Bronchial epithelial cell (primary cell): ENCODE measurements around the gene PKD1L1. TPM values are rescaled to one million over a fixed set of nuclear protein-coding genes. Genes with fewer than 3 reads are reported as not detected.
A peak's percentile ranks its signal among the peaks of the same experiment; 100 is the strongest.
"Not testable (repeated sequence)": the region's sequence is repeated elsewhere in the genome, so short reads cannot be mapped to it uniquely, and the experiment has no call there.

Experiments
- DNase-seq: peaks from one replicate; pipeline ENCODE4 v3.0.0-alpha.2; 2010; ENCODE audit warnings: low read depth
- FAIRE-seq: peaks from 2 replicates; lab custom pipeline; 2011; peaks lifted over from hg19 to GRCh38; lab: Jason Lieb, UNC
- H3K27me3 ChIP-seq: 2 replicates; pipeline ENCODE4 v1.5.1; 2011; ENCODE audit warnings: low read length; ENCODE audit not compliant: control insufficient read depth, insufficient read depth
- H3K36me3 ChIP-seq: 2 replicates; pipeline ENCODE4 v1.5.1; 2011; ENCODE audit warnings: low read length; ENCODE audit not compliant: control insufficient read depth, insufficient read depth
- H3K4me3 ChIP-seq: 2 replicates; pipeline ENCODE4 v1.5.1; 2011; ENCODE audit warnings: mild to moderate bottlenecking, low read depth, low read length, control low read depth
- total RNA-seq: library from RNA; depleted of rRNA; stranded (reverse); fragments of >200 nt; gene quantifications from 2 replicates; pipeline ENCODE4 v1.2.1, GENCODE V29; 2014
- TF ChIP-seq, protein P1 (sequence below): IDR thresholded peaks from 2 replicates; pipeline ENCODE4 v1.5.1; 2011; ENCODE audit warnings: mild to moderate bottlenecking, moderate library complexity, low read length, control low read depth, inconsistent platforms; ENCODE audit not compliant: insufficient read depth, severe bottlenecking

PKD1L1 gene
- total RNA-seq, 1 donor from 2014 or later, result under 0.01 TPM

GRCh38 chr7:47933215-47933614 lies 15.1 kb downstream of the PKD1L1 start:
- Histone ChIP-seq H3K27me3 (no peaks in the 10 kb centered on the region), H3K4me3 (no peak overlapping the region), H3K36me3 (no peaks in the 10 kb centered on the region)
- TF ChIP-seq, protein P1, sequence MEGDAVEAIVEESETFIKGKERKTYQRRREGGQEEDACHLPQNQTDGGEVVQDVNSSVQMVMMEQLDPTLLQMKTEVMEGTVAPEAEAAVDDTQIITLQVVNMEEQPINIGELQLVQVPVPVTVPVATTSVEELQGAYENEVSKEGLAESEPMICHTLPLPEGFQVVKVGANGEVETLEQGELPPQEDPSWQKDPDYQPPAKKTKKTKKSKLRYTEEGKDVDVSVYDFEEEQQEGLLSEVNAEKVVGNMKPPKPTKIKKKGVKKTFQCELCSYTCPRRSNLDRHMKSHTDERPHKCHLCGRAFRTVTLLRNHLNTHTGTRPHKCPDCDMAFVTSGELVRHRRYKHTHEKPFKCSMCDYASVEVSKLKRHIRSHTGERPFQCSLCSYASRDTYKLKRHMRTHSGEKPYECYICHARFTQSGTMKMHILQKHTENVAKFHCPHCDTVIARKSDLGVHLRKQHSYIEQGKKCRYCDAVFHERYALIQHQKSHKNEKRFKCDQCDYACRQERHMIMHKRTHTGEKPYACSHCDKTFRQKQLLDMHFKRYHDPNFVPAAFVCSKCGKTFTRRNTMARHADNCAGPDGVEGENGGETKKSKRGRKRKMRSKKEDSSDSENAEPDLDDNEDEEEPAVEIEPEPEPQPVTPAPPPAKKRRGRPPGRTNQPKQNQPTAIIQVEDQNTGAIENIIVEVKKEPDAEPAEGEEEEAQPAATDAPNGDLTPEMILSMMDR, result no peak
- DNase-seq (no peak), FAIRE-seq (no peak)

GRCh38 chr7:47932466-47933037 lies 15.7 kb downstream of the PKD1L1 start:
- H3K4me3 ChIP-seq, result no peak overlapping the region
- FAIRE-seq (no peak), DNase-seq (no peak)
- no peaks in the 10 kb centered on the region for H3K27me3 ChIP-seq
- TF ChIP-seq, protein P1, result no peak
- H3K36me3 ChIP-seq, result no peaks in the 10 kb centered on the region

DNA sequence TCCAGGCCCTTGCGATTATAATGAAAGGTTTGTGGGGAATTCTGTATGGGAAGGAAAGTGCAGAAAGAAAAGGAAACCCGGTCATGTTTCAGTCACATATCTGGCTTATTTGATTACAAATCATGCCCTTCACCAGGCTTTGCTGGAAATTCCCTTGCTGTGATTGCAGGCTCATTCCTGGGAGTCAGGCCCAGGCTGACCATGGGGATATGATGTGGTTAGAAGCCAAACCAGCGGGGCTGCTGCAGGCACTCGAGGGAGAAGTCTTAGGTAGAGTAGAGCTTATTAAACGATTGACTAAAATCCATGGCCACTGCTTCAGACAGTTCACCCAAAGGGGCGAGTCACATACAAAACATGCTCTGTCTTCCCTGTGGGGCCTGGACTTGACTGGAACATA lies 16.2 kb downstream of the PKD1L1 start:
- DNase-seq, result no peak
- Histone ChIP-seq H3K36me3 (no peaks in the 10 kb centered on the region), H3K27me3 (no peaks in the 10 kb centered on the region), H3K4me3 (no peak overlapping the region)
- FAIRE-seq, result no peak
- TF ChIP-seq, protein P1, result no peak

DNA sequence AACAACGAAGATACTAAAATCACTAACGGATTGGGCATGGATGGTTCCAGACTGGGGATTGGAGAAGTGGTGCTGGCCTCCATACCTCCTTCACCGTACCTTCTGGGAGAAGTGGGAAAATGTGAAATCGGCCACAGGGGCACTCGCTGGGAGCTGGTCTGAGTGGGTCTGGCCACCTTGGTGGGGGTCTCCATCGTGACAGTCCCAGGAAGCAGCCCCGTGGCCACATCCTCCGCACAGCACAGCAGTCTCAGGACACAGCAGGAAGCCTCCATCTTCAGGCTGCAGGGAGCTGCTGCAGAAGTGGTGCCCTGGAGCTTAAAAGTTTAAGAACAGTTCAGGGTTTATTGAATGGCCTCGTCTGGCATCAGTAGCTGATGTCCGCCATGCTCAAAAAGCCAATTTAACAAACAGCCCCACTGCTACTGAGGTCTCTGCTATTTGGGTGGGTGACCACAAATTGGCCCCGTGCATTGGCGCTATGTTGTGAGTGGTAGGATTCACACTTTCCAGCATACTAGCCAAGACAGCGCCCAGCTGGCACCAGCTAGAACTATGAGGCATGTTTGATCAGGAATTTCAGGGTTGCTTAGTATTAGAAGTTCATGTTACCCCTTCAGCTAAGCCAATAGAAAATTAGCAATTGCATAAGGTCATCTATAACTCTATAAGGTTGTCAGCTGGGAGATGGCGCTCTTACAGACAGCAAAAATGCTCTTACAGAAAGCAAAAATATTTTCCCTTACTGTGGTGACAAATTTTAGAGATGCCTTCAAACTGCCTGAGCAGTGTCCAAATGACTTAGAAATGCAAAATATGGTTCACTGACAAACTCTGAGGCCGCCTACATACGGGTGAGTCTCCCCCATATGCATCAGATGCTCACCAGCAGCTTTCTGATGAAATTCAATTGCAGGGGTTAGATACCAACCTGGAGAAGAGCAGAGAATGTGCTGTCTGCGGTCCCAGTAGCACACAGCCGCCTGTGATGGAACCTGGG lies 17.0 kb downstream of the PKD1L1 start:
- Histone ChIP-seq H3K4me3 (no peak overlapping the region), H3K36me3 (no peaks in the 10 kb centered on the region), H3K27me3 (no peaks in the 10 kb centered on the region)
- DNase-seq, result no peak
- TF ChIP-seq, protein P1, result no peak
- FAIRE-seq, result peak; percentile 80

GRCh38 chr7:47924266-47924665 lies 24.0 kb downstream of the PKD1L1 start:
- TF ChIP-seq, protein P1, result no peak
- FAIRE-seq (no peak), DNase-seq (no peak)
- no peak overlapping the region for H3K4me3 ChIP-seq
- no peaks in the 10 kb centered on the region for H3K36me3 ChIP-seq
- H3K27me3 ChIP-seq, result no peaks in the 10 kb centered on the region

DNA sequence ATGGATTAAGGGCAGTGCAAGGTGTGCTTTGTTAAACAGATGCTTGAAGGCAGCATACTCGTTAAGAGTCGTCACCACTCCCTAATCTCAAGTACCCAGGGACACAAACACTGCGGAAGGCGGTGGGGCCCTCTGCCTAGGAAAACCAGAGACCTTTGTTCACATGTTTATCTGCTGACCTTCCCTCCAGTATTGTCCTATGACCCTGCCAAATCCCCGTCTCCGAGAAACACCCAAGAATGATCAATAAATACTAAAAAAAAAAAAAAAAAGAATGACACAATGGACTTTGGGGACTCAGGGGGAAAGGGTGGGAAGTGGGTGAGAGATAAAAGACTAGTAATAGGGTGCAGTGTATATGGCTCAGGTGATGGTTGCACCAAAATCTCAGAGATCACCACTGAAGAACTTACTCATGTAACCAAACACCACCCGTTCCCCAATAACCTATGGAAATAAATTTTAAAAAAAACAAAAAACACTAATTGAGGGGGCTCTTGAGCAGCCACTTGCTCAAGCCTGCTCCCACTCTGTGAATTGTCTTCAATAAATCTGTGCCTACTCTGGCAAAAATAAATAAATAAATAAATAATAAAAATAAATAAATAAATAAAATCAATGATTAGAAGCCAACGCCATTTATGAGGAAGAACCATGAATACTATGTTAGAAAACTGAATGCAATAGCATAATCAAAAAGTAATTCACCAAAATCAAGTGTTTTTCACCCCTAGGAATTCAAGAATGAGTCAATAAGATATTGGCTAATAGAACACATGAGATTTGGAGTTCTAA lies 25.0 kb downstream of the PKD1L1 start:
- not testable (repeated sequence) for H3K36me3 ChIP-seq, FAIRE-seq, DNase-seq, H3K27me3 ChIP-seq, H3K4me3 ChIP-seq

GRCh38 chr7:47916514-47916913 lies 31.8 kb downstream of the PKD1L1 start:
- H3K27me3 ChIP-seq, FAIRE-seq, H3K4me3 ChIP-seq, DNase-seq, H3K36me3 ChIP-seq: not testable (repeated sequence)
